Erythroblast (primary cell): ENCODE data around the gene LIMS1.
"Not testable (repeated sequence)": the region's sequence is repeated elsewhere in the genome, so short reads cannot be mapped to it uniquely, and the experiment has no call there.

Source experiments
- GATA1 ChIP-seq: IDR thresholded peaks from 2 replicates; pipeline ENCODE4 v1.6.1; 2011; ENCODE audit warnings: low read depth, mild to moderate bottlenecking, control low read depth, low read length, moderate library complexity
- POLR2A ChIP-seq: IDR thresholded peaks from 2 replicates; pipeline ENCODE4 v1.6.1; 2011; ENCODE audit warnings: mild to moderate bottlenecking, low read length

DNA sequence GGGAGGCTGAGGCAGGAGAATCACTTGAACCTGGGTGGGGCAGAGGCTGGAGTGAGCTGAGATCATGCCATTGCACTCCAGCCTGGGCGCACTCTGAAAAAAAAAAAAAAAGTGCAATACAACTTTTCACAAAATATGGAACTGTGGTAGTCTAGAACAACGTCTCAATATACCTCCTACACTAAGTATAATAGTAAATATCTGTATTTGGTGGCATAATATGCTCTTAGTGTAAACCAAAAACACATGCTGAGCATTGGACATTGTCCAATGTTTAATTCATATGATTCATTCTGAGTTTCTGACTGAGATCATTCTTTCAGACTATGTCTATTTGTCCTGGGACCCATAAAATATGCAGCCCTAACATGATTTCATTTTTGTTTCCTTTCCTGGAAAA lies 19.8 kb upstream of the LIMS1 start:
- not testable (repeated sequence) for TF ChIP-seq POLR2A, GATA1
